Loucy (cell line): ENCODE measurements around the gene PARP1.

ENCODE experiments used
- H2AFZ ChIP-seq: fragments of 200-600 bp; sonication (generic); 2 replicates; pipeline ENCODE4 v1.6.0; 2016; ENCODE audit warnings: antibody characterized with exemption, mild to moderate bottlenecking, low read length, moderate library complexity
- H3F3A ChIP-seq: fragments of 200-600 bp; 2 replicates; pipeline ENCODE4 v1.6.0; 2016; ENCODE audit warnings: antibody characterized with exemption, low read depth, mild to moderate bottlenecking
- H3K27me3 ChIP-seq: fragments of 200-600 bp; sonication (generic); 2 replicates; pipeline ENCODE4 v1.6.1; 2014; ENCODE audit warnings: low read length, mild to moderate bottlenecking; ENCODE audit not compliant: insufficient read depth, poor library complexity, severe bottlenecking
- H3K36me3 ChIP-seq: fragments of 200-600 bp; sonication (generic); 2 replicates; pipeline ENCODE4 v1.6.1; 2016; ENCODE audit warnings: low read length; ENCODE audit not compliant: insufficient read depth
- H3K4me1 ChIP-seq: fragments of 200-600 bp; sonication (generic); 2 replicates; pipeline ENCODE4 v1.5.1; 2014; ENCODE audit warnings: low read length, mild to moderate bottlenecking; ENCODE audit not compliant: insufficient read depth, poor library complexity, severe bottlenecking
- H3K4me2 ChIP-seq: fragments of 200-600 bp; sonication (generic); 2 replicates; pipeline ENCODE4 v1.6.0; 2014; ENCODE audit warnings: antibody characterized with exemption, low read length, low read depth, mild to moderate bottlenecking; ENCODE audit not compliant: poor library complexity, severe bottlenecking
- H3K4me3 ChIP-seq: fragments of 200-600 bp; sonication (generic); 2 replicates; pipeline ENCODE4 v1.5.1; 2014; ENCODE audit warnings: low read length, mild to moderate bottlenecking, mixed read lengths; ENCODE audit not compliant: poor library complexity, severe bottlenecking
- H3K79me2 ChIP-seq: fragments of 200-600 bp; sonication (generic); 2 replicates; pipeline ENCODE4 v1.6.1; 2014; ENCODE audit warnings: low read length; ENCODE audit not compliant: insufficient read depth
- H3K9ac ChIP-seq: fragments of 200-600 bp; sonication (generic); 2 replicates; pipeline ENCODE4 v1.6.0; 2014; ENCODE audit warnings: mild to moderate bottlenecking, low read depth, low read length, moderate library complexity; ENCODE audit not compliant: poor library complexity, severe bottlenecking
- H3K9me2 ChIP-seq: fragments of 200-600 bp; sonication (generic); replicated peaks from 2 replicates; pipeline ENCODE4 v1.6.1; 2016; ENCODE audit warnings: low read depth, low read length, mixed read lengths
- H3K9me3 ChIP-seq: fragments of 200-600 bp; sonication (generic); 2 replicates; pipeline ENCODE4 v1.6.1; 2014; ENCODE audit warnings: mild to moderate bottlenecking, antibody characterized with exemption, low read length, low read depth; ENCODE audit not compliant: insufficient read depth
- H4K20me1 ChIP-seq: fragments of 200-600 bp; sonication (generic); 2 replicates; pipeline ENCODE4 v1.6.0; 2014; ENCODE audit warnings: antibody characterized with exemption, low read length, mild to moderate bottlenecking; ENCODE audit not compliant: insufficient read depth, poor library complexity, severe bottlenecking
- EZH2phosphoT487 ChIP-seq: fragments of 200-600 bp; IDR thresholded peaks from 2 replicates; pipeline ENCODE4 v1.6.1; 2018; ENCODE audit warnings: antibody characterized with exemption, mild to moderate bottlenecking, moderate library complexity, borderline replicate concordance
- TF ChIP-seq, protein P1 (sequence below): fragments of 200-600 bp; sonication (generic); conservative IDR thresholded peaks from 2 replicates; pipeline ENCODE4 v1.5.1; 2014; ENCODE audit warnings: mild to moderate bottlenecking, antibody characterized with exemption, low read length

The PARP1 gene

DNA sequence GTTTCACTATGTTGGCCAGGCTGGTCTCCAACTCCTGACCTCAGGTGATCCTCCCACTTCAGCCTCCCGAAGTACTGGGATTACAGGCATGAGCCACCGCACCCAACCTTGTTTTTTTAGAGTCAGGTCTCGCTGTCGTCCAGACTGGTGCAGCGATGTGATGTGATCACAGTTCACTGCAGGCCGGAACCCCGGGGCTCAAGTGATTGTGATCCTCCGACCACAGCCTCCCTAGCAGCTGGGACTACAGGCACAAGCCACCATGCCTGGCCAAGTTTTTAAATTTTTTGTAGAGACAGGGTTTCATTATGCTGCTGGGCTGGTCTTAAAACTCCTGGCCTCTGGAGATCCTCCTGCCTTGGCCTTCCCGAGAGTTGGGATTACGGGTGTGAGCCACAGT is 52.9 kb downstream of the PARP1 start:
- Histone ChIP-seq H3K79me2 (no peaks in the 10 kb centered on the region), H3K27me3 (no peaks in the 10 kb centered on the region), H3F3A (peaks cover 6% of the 10 kb centered on the region), H2AFZ (no peak overlapping the region), H3K9me3 (no peaks in the 10 kb centered on the region), H3K9ac (no peak overlapping the region), H3K4me1 (peaks cover 39% of the 10 kb centered on the region), H4K20me1 (no peaks in the 10 kb centered on the region), H3K9me2 (no peaks in the 10 kb centered on the region), H3K36me3 (peaks cover 24% of the 10 kb centered on the region; the same call in 1 of the 2 replicates), H3K4me3 (no peak overlapping the region), H3K4me2 (no peak overlapping the region)
- TF ChIP-seq, protein P1, sequence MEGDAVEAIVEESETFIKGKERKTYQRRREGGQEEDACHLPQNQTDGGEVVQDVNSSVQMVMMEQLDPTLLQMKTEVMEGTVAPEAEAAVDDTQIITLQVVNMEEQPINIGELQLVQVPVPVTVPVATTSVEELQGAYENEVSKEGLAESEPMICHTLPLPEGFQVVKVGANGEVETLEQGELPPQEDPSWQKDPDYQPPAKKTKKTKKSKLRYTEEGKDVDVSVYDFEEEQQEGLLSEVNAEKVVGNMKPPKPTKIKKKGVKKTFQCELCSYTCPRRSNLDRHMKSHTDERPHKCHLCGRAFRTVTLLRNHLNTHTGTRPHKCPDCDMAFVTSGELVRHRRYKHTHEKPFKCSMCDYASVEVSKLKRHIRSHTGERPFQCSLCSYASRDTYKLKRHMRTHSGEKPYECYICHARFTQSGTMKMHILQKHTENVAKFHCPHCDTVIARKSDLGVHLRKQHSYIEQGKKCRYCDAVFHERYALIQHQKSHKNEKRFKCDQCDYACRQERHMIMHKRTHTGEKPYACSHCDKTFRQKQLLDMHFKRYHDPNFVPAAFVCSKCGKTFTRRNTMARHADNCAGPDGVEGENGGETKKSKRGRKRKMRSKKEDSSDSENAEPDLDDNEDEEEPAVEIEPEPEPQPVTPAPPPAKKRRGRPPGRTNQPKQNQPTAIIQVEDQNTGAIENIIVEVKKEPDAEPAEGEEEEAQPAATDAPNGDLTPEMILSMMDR = no peak
- no peak for TF ChIP-seq EZH2phosphoT487

DNA sequence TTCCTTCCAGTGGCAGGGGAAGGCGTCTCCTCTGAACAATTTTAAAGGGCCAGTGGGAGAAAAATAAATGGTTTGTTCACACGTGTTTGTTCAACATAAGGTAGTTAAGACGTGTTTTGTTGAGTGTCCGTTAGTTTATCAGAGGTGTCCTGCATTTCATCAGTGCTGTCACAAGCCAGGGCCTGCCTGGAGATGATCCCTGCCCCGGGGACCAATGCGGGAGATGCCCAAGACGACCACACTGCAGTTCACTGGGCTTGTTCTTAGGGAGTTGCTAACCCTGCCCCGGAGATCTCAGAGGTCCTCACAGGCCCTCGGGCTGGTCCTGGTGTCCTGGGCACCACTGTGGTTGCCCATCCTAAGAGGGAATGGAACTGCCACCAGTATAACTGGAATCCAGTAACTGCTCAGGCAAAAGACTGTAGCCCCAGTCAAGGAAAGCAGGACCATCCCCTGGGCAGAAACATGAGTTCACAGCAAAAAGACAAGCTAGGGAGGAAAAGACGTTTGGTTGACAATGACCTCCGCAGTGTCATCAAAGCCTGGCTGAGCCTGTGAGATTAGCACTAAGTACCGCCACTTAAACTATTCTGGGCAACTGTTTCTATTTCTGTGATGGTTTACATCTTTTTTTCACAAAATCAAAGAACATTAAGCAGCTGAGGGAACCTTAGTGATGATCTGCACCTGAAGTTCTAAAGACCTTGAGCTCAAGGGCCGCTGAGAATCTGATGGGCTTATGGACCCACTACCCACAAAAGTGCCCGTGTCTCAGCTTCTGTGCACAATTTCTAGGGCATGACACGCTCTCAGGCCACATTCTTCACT is 54.0 kb downstream of the PARP1 start:
- TF ChIP-seq, protein P1 = no peak
- no peak for TF ChIP-seq EZH2phosphoT487
- H3K9ac ChIP-seq = peak overlapping the region; percentile 49
- H3F3A ChIP-seq = peaks cover 12% of the 10 kb centered on the region
- H4K20me1 ChIP-seq = no peaks in the 10 kb centered on the region
- H2AFZ ChIP-seq = no peak overlapping the region
- H3K4me2 ChIP-seq = no peak overlapping the region
- no peaks in the 10 kb centered on the region for H3K9me2 ChIP-seq
- no peak overlapping the region for H3K4me3 ChIP-seq
- H3K9me3 ChIP-seq = no peaks in the 10 kb centered on the region
- H3K4me1 ChIP-seq = peaks cover 50% of the 10 kb centered on the region
- peaks cover 13% of the 10 kb centered on the region; the same call in 1 of the 2 replicates for H3K36me3 ChIP-seq
- no peaks in the 10 kb centered on the region for H3K27me3 ChIP-seq
- no peaks in the 10 kb centered on the region for H3K79me2 ChIP-seq

DNA sequence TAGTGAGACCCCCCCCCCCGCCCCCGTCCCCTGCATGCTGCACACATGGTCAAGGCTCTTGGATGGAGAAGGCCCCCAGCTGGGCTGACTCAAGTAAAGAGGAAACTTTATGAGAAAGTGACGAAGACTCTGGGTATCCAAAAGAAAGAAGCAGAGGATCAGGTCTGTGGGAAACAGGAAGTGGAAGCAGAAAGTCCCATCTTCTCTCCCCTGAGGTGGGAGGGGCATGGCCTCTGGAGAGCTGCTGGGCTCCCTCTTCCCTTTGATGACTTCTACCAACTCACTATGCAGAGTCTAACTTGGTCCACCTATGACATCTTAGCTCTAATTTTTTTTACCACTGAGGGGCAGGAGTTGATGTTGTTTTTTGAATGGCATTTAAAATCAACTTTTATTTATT is 56.2 kb downstream of the PARP1 start:
- peaks cover 12% of the 10 kb centered on the region for H3F3A ChIP-seq
- peaks cover 61% of the 10 kb centered on the region for H3K4me1 ChIP-seq
- no peaks in the 10 kb centered on the region for H4K20me1 ChIP-seq
- H3K9me3 ChIP-seq = no peaks in the 10 kb centered on the region
- H3K9ac ChIP-seq = no peak overlapping the region
- TF ChIP-seq EZH2phosphoT487 = no peak
- TF ChIP-seq, protein P1 = no peak
- H3K36me3 ChIP-seq = peaks cover 5% of the 10 kb centered on the region; the same call in 1 of the 2 replicates
- no peak overlapping the region for H2AFZ ChIP-seq
- H3K4me2 ChIP-seq = no peak overlapping the region
- H3K79me2 ChIP-seq = no peaks in the 10 kb centered on the region
- no peaks in the 10 kb centered on the region for H3K9me2 ChIP-seq
- H3K27me3 ChIP-seq = no peaks in the 10 kb centered on the region
- no peak overlapping the region for H3K4me3 ChIP-seq
